Liver (tissue), 3 donors: ENCODE results near the gene NOS3.
A peak's percentile ranks its signal among the peaks of the same experiment; 100 is the strongest.

ENCODE experiments used
- ATF3 ChIP-seq: IDR thresholded peaks from 2 replicates; pipeline ENCODE4 v1.6.1; 2016; ENCODE audit warnings: antibody characterized with exemption
- CTCF ChIP-seq: fragments of 150-350 bp; IDR thresholded peaks from 2 replicates; pipeline ENCODE4 v1.5.1; 2017; ENCODE audit warnings: improper control_type of control experiment, low read depth, low read length; ENCODE audit not compliant: missing input control
- FOXA2 ChIP-seq: IDR thresholded peaks from 2 replicates; pipeline ENCODE4 v1.6.1; 2016; ENCODE audit warnings: antibody characterized with exemption
- GABPA ChIP-seq, 2 donors: IDR thresholded peaks in 1 of 2; conservative IDR thresholded peaks in 1 of 2; 2 replicates each; pipeline ENCODE4 v1.6.1; 2016; ENCODE audit warnings: antibody characterized with exemption in 2 of 2, mild to moderate bottlenecking in 1 of 2, moderate library complexity in 1 of 2
- MAX ChIP-seq: IDR thresholded peaks from 2 replicates; pipeline ENCODE4 v1.6.1; 2016; ENCODE audit warnings: antibody characterized with exemption
- RAD21 ChIP-seq, 2 donors: IDR thresholded peaks; 2 replicates each; pipeline ENCODE4 v1.6.1; 2016; ENCODE audit warnings: antibody characterized with exemption in 2 of 2, mild to moderate bottlenecking in 2 of 2
- RXRA ChIP-seq, 2 donors: IDR thresholded peaks; 2 replicates each; pipeline ENCODE4 v1.6.1; 2017 to 2018; ENCODE audit warnings: antibody characterized with exemption in 2 of 2, mild to moderate bottlenecking in 1 of 2
- TAF1 ChIP-seq: conservative IDR thresholded peaks from 2 replicates; pipeline ENCODE4 v1.6.1; 2016; ENCODE audit warnings: antibody characterized with exemption, mild to moderate bottlenecking
- YY1 ChIP-seq: IDR thresholded peaks from 2 replicates; pipeline ENCODE4 v1.6.1; 2016; ENCODE audit warnings: antibody characterized with exemption, mild to moderate bottlenecking
- donor health status: healthy.
- donor health status: healthy.

- TF ChIP-seq GABPA (IDR thresholded peaks at IDR 0.05 in 1 of 2, conservative IDR thresholded peaks at IDR 0.05 in 1 of 2) = no peak
- no peak for TF ChIP-seq RXRA (IDR thresholded peaks at IDR 0.05)
- TF ChIP-seq CTCF = peak; percentile 71
- no peak for TF ChIP-seq MAX
- no peak for TF ChIP-seq YY1
- TF ChIP-seq RAD21 (IDR thresholded peaks at IDR 0.05) = peak; percentile 57 to 76
- no peak for TF ChIP-seq ATF3
- no peak for TF ChIP-seq FOXA2
- TF ChIP-seq TAF1 = no peak
Observed at GRCh38 chr7:151017953-151018420, 27.2 kb downstream of the NOS3 start.
